Right lobe of liver (tissue), 6 donors: Measurements from ENCODE around the gene TRABD2B. TPM values are rescaled to one million over a fixed set of nuclear protein-coding genes. Genes with fewer than 3 reads are reported as not detected.

ENCODE experiments used
- ATAC-seq, 4 donors: fragments of 200-7000 bp; cut with Tn5 transposase; one replicate each; pipeline ENCODE4 v1.9.1; 2020; ENCODE audit warnings: mild to moderate bottlenecking in 4 of 4, moderate library complexity in 4 of 4
- DNase-seq, 3 donors: peaks; one replicate each; pipeline ENCODE4 v3.0.0-alpha.2; 2020
- H3K27ac ChIP-seq, 3 donors: fragments of 200-600 bp; one replicate each; pipeline ENCODE4 v1.8.0; 2022
- H3K27me3 ChIP-seq, 2 donors: fragments of 200-600 bp; one replicate each; pipeline ENCODE4 v1.8.0; 2022
- H3K36me3 ChIP-seq, 4 donors: fragments of 200-600 bp; sonication (generic) in 1 of 4; one replicate each; pipeline versions ENCODE4 v1.5.1 to v1.8.0; 2017 to 2022; ENCODE audit warnings: control low read depth in 1 of 4
- H3K4me1 ChIP-seq, 4 donors: fragments of 200-600 bp; sonication (generic) in 1 of 4; one replicate each; pipeline versions ENCODE4 v1.5.1 to v1.8.0; 2017 to 2022; ENCODE audit warnings: control low read depth in 1 of 4
- H3K4me3 ChIP-seq, 3 donors: fragments of 200-600 bp; one replicate each; pipeline ENCODE4 v1.8.0; 2022
- H3K9me3 ChIP-seq, 4 donors: fragments of 200-600 bp; sonication (generic) in 1 of 4; one replicate each; pipeline versions ENCODE4 v1.5.1 to v1.8.0; 2017 to 2022; ENCODE audit warnings: control low read depth in 1 of 4
- CTCF ChIP-seq, 4 donors: fragments of 200-600 bp in 3 of 4; fragments of 450-650 bp in 1 of 4; IDR thresholded peaks; one replicate each; pipeline versions ENCODE4 v1.5.1 to v1.8.0; 2016 to 2022; ENCODE audit warnings: antibody characterized with exemption in 4 of 4, mild to moderate bottlenecking in 2 of 4
- POLR2A ChIP-seq: fragments of 450-650 bp; IDR thresholded peaks from one replicate; pipeline ENCODE4 v1.6.1; 2017; ENCODE audit warnings: antibody characterized with exemption, mild to moderate bottlenecking
- WGBS: methylation state at CpG from one replicate; pipeline ENCODE4 v1.1.6; 2018; ENCODE audit warnings: low coverage, low lambda C conversion rate; ENCODE audit not compliant: insufficient coverage; ENCODE audit errors: missing lambda C conversion rate; 5-methylcytosine and 5-hydroxymethylcytosine counted together
- intact Hi-C, 2 donors: fragments of 100-400 bp; cut with DNase I; formaldehyde crosslinking; loops; one replicate each; pipeline versions ENCODE4 v1.11.2 to v1.14.1; 2022
- total RNA-seq, 6 experiments: library from RNA; depleted of rRNA in 2 of 6; stranded (reverse); fragments of >200 nt in 2 of 6; fragmentation: NEBNext Ultra II Directional in 3 of 6; extraction: Animal tissue kit (Norgen Biotek cat#: 25700) in 3 of 6; gene quantifications; one replicate each; pipeline versions ENCODE4 v1.1.0 to v1.2.4, GENCODE V29; 2016 to 2023
- donor health status: DM: no; HTN: yes; CAD: no.
- donor health status: DM: no; HTN: no; CAD: no.
- donor health status: DM: no; HTN: no; CAD: no.
- donor health status: DM: no; HTN: yes; CAD: no.
- donor health status: DM: no; HTN: yes; CAD: no.

TRABD2B gene
- total RNA-seq, 6 experiments from 2014 or later: 0.55 to 9.5 (median 1.8) TPM

GRCh38 chr1:47764461-47765046, 232.6 kb downstream of the TRABD2B start:
- Histone ChIP-seq H3K4me1 (no peaks in the 10 kb centered on the region), H3K9me3 (no peaks in the 10 kb centered on the region), H3K27ac (no peak overlapping the region), H3K27me3 (no peaks in the 10 kb centered on the region), H3K4me3 (no peak overlapping the region), H3K36me3 (no peaks in the 10 kb centered on the region)
- intact Hi-C loops: no loop called here
- ATAC-seq (no peak), DNase-seq (peak in 1 of 3 donors; percentile 27)
- WGBS: 88% methylated on average over 1 of the region's 9 CpGs
- no peak for TF ChIP-seq CTCF (IDR thresholded peaks at IDR 0.05)
- TF ChIP-seq POLR2A: no peak

- Histone ChIP-seq H3K27me3 (no peaks in the 10 kb centered on the region), H3K36me3 (no peaks in the 10 kb centered on the region), H3K9me3 (no peaks in the 10 kb centered on the region), H3K4me3 (no peak overlapping the region), H3K27ac (no peak overlapping the region), H3K4me1 (no peaks in the 10 kb centered on the region)
- peak in 1 of 3 donors; percentile 20 for DNase-seq
- WGBS: 72% methylated on average over 5 of the region's 9 CpGs
- no peak for ATAC-seq
- intact Hi-C loops: no loop called here
- TF ChIP-seq CTCF (IDR thresholded peaks at IDR 0.05): no peak
- TF ChIP-seq POLR2A: no peak
Measured at GRCh38 chr1:47763591-47764171, 233.5 kb downstream of the TRABD2B start.

- ATAC-seq: no peak
- H3K4me1 ChIP-seq: no peaks in the 10 kb centered on the region
- no peaks in the 10 kb centered on the region for H3K9me3 ChIP-seq
- peak in 1 of 3 donors; percentile 18 for DNase-seq
- no peak overlapping the region for H3K4me3 ChIP-seq
- H3K36me3 ChIP-seq: no peaks in the 10 kb centered on the region
- intact Hi-C loops: no loop called here
- TF ChIP-seq CTCF (IDR thresholded peaks at IDR 0.05) (no peak), POLR2A (no peak)
- H3K27me3 ChIP-seq: no peaks in the 10 kb centered on the region
- no peak overlapping the region for H3K27ac ChIP-seq
- WGBS: 45% methylated on average over 3 of the region's 5 CpGs
Measured at GRCh38 chr1:47761974-47762373, 235.2 kb downstream of the TRABD2B start.

GRCh38 chr1:47761201-47761930, 235.8 kb downstream of the TRABD2B start:
- Histone ChIP-seq H3K27ac (no peak overlapping the region), H3K27me3 (no peaks in the 10 kb centered on the region), H3K36me3 (no peaks in the 10 kb centered on the region), H3K9me3 (no peaks in the 10 kb centered on the region), H3K4me1 (no peaks in the 10 kb centered on the region), H3K4me3 (no peak overlapping the region)
- intact Hi-C loops: no loop called here
- no peak for ATAC-seq
- 88% methylated on average over 3 of the region's 8 CpGs for WGBS
- TF ChIP-seq CTCF (IDR thresholded peaks at IDR 0.05) (no peak), POLR2A (no peak)
- peak in 1 of 3 donors; percentile 42 for DNase-seq
